HG03439 (cell line): ENCODE results near the gene BOLA1.
"Not testable (repeated sequence)": the region's sequence is repeated elsewhere in the genome, so short reads cannot be mapped to it uniquely, and the experiment has no call there.

Experiments used
- ATAC-seq: cut with Tn5 transposase; IDR thresholded peaks from one replicate; pipeline ENCODE4 v1.9.1; 2021; ENCODE audit warnings: mild to moderate bottlenecking, moderate library complexity; ENCODE audit not compliant: unreplicated experiment

The BOLA1 gene

DNA sequence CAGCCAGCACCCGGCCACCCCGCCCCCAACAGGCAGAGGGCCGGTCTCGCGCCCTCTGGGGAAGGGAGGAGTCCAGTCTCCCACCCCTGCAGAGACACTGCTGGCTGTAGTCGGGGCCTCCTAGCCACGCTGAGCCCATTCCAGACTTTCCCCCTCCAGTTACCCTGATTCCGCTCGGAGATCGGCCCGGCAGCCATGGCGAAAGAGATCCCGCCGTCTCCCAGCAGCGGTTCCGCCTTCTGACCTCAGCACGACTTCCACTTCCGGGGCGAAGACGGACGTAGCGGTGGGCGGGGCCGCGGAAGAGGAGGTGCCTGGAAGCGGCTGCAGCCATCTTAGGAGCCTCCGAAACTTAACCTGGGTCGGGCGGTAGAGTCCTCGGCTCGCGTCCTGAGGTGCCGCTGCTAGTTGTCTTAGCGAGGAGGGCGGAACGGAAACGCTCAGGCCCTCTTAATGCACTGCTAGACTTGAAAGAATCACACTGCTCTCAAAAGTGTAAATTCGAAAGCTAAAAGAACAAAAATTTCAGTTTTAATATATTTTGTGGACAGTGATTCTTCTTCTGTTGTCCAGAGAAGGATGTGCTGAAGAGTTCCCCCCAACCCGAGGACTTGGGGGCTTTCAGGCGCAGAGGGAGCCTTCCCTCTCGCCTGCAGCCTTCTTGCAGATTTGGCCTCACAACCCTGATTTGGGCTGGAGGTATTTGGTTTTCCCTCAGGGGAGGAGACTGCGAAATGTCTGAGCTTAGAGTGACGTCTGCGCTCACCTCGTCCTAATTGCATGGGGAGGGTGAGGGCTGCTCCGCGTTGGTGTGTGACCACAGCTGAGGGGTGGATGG is 28.4 kb downstream of the BOLA1 start, which contains the start of gene SF3B4:
Gene SF3B4 (minus strand): TSS at position 241 of the 838 bp plus-strand sequence. CDS start 44 bp downstream, at position 197.
- ATAC-seq: peak; percentile 88

DNA sequence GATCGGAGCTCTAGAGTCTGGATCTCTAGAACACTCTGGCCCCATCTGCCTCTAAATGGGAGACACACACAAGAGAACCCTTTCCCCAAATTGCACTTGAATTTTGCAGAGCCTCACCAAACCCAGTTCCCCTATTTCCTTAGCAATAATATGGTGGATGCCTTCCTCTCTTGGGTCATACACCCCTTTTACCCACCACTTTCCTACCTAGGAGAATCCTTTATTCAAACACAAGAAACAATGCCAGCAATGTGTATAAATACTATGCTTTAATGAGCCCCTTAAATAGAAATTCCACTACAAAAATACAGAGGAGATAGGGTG is 29.0 kb downstream of the BOLA1 start:
- no peak for ATAC-seq

GRCh38 chr1:149929856-149930255 is 30.5 kb downstream of the BOLA1 start:
- ATAC-seq: no peak

GRCh38 chr1:149931212-149931790 is 31.9 kb downstream of the BOLA1 start:
- no peak for ATAC-seq

DNA sequence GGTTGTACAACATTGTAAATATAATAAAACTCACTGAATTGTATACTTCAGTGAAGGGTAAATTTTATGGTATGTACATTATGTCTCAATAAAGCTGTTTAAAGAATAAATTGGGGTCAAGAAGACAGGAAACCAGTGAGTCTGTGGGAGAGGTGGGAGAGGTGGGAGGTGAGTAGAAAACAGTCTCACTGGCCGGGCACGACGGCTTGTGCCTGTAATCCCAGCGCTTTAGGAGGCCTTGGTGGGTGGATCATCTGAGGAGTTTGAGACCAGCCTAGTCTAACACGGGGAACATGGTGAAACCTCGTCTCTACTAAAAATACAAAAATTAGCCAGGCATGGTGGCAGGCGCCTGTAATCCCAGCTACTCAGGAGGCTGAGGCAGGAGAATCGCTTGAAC is 33.1 kb downstream of the BOLA1 start:
- no peak for ATAC-seq

DNA sequence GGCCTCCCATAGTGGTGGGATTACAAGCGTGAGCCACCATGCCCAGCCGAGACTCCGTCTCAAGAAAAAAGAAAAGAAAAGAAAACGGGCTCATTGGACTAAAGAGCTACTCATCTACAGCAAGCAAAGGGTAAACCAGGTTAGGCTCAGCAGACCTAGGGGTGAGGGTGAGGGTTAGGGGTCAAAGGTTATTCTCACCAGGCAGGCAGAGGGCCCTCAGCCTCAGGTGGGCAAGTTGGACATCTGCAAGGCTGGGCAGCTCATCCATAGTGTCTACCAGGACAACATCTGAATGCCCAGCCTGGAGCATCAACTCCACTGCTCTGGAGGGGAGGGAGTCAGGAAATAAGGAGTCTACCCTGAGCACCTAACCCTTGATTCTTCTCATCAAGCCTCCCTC is 33.8 kb downstream of the BOLA1 start:
- no peak for ATAC-seq

- ATAC-seq: no peak
Measured at GRCh38 chr1:149934356-149934755, 35.0 kb downstream of the BOLA1 start.

- ATAC-seq: no peak
Measured at GRCh38 chr1:149936170-149936991, 37.0 kb downstream of the BOLA1 start, which contains the start of gene MTMR11. Gene MTMR11 (minus strand): TSS chr1:149936879. CDS start chr1:149936647, 232 bp downstream.

DNA sequence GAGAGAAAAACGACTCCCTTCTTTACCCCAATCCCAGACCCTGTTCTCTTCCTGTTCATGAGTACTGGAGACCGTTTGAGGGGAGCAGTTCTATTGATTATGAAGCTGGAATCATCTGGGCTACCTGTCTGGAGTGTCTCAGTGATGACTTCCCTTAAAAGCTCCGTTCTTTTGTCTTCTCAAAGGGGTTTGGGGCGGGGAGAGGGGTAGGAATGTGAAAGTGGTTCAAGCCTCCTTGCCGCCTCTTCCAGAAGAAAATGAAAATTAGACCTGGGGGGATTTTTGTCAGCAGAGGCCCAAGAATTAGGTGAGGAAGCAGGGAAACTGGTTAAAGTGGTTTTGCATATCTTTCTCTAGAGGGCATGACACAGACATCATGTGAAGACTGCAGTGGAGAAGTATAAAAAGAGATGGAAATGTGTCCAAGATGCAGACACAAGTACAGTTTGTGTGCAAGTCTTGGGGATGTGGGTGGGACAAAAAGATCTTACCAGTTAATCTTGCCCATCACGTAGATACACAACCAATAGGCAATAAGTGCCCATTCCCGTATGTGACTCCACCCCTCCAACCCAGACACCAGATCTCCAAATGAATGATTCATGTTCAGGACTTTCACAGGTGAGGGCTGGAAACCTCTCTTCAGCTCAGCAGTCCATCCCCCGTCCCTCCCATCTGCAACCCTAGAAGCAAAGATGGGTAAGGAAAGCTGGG is 37.8 kb downstream of the BOLA1 start:
- no peak for ATAC-seq

- no peak for ATAC-seq
Measured at GRCh38 chr1:149937759-149938158, 38.4 kb downstream of the BOLA1 start.

DNA sequence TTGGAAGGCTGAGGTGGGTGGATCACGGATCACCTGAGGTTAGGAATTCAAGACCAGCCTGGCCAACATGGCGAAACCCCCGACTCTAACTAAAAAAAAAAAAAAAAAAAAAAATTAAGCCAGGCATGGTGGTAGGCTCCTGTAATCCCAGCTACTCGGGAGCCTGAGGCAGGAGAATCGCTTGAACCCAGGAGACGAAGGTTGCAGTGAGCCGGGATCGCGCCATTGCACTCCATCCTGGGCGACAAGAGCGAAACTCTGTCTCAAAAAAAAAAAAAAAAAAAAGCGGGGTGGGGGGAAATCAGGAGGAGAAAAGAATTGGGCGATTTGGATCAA is 39.3 kb downstream of the BOLA1 start:
- ATAC-seq: not testable (repeated sequence)

- no peak for ATAC-seq
Measured at GRCh38 chr1:149940427-149940826, 41.1 kb downstream of the BOLA1 start.

DNA sequence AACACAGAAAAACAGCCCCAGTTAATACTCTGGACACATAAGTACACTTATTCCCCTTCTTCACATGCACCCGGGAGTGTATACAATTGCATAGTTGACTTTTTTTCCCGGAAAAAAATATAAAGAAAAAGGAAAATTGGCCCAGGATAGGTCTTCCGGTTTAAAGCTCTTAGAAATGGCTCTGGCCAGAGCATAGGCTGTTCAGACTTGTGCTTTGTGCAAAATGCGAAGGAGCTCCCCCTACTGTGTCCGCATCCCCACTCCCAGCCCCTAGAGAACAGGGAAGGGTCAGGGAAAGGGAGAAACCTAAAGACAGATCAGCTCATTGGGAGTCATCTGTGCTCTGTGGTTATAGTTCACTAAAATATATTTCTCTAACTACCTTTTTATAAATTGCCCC is 42.8 kb downstream of the BOLA1 start:
- ATAC-seq: no peak

GRCh38 chr1:149942885-149943284 is 43.5 kb downstream of the BOLA1 start:
- ATAC-seq: no peak

DNA sequence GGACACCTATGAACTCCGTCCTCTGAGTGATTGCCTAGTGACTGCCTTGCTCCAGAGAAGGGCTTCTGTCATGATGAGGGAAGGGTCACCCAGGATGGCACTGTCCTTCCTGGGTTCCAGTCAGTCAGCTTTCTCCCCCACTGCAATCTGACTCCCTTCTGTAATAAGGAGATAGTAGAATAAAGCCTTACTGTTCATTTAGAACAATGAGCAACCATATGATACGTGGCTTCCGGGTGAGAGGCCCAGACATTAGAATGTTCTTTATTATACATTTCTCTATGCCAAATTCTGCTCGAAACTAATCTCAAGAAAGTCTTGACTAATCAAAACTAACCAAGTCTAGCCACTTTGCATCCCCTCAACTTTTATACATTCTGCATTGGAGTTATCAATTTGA is 45.8 kb downstream of the BOLA1 start:
- no peak for ATAC-seq

DNA sequence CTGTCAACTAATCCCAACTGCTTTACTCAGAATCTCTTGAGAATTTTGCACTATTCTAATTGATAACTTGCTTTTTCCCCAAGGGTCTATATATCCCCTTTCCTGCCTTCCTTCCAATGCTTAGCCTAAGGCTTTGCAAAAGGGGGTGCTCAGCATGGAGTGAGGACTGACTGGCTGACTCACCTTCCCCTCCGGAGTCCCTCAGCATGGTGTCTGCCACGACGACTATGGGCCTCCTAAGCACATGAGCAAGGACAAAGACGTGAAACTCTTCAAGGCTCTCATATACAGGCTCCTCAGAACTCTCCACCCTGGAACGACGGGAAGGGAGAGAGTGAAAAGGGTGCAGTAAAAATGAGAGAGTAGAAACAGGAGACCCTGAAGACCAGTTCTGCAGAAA is 50.5 kb downstream of the BOLA1 start:
- no peak for ATAC-seq
